DND-41 (cell line): ENCODE data around the gene RBM20.
"Not testable (repeated sequence)": the region's sequence is repeated elsewhere in the genome, so short reads cannot be mapped to it uniquely, and the experiment has no call there.

Experiments
- ATAC-seq: fragments of 200-7000 bp; cut with Tn5 transposase; 3 replicates; pipeline ENCODE4 v1.9.1; 2021; ENCODE audit warnings: low read depth; ENCODE audit not compliant: insufficient read depth
- DNase-seq: peaks from one replicate; pipeline ENCODE4 v3.0.0-alpha.2; 2020
- H2AFZ ChIP-seq: 2 replicates; pipeline ENCODE4 v1.6.0; 2012; ENCODE audit warnings: low read depth, low read length
- H3K27ac ChIP-seq: 2 replicates; pipeline ENCODE4 v1.5.1; 2012; ENCODE audit warnings: low read length, inconsistent platforms
- H3K27me3 ChIP-seq: fragments of 200-600 bp; sonication (generic); 2 replicates; pipeline ENCODE4 v1.6.0; 2012; ENCODE audit warnings: low read length, mild to moderate bottlenecking, inconsistent platforms; ENCODE audit not compliant: insufficient read depth, poor library complexity
- H3K36me3 ChIP-seq: 2 replicates; pipeline ENCODE4 v1.5.1; 2012; ENCODE audit warnings: low read length, inconsistent platforms; ENCODE audit not compliant: insufficient read depth
- H3K4me1 ChIP-seq: 2 replicates; pipeline ENCODE4 v1.5.1; 2012; ENCODE audit warnings: mild to moderate bottlenecking, low read length; ENCODE audit not compliant: insufficient read depth
- H3K4me2 ChIP-seq: 2 replicates; pipeline ENCODE4 v1.6.0; 2012; ENCODE audit warnings: mild to moderate bottlenecking, moderate library complexity, low read length, inconsistent platforms; ENCODE audit not compliant: insufficient read depth
- H3K4me3 ChIP-seq, 2 experiments: fragments of 200-600 bp in 1 of 2; shearing (Covaris generic) in 1 of 2; 2 replicates each; pipeline ENCODE4 v1.5.1; 2012 to 2016; ENCODE audit warnings: inconsistent platforms in 2 of 2, low read length in 2 of 2, mild to moderate bottlenecking in 2 of 2, low read depth in 1 of 2, moderate library complexity in 1 of 2
- H3K79me2 ChIP-seq: 2 replicates; pipeline ENCODE4 v1.6.0; 2012; ENCODE audit warnings: low read length, inconsistent platforms; ENCODE audit not compliant: insufficient read depth
- H3K9ac ChIP-seq: 2 replicates; pipeline ENCODE4 v1.6.0; 2012; ENCODE audit warnings: low read depth, mild to moderate bottlenecking, inconsistent platforms, low read length, moderate library complexity
- H3K9me3 ChIP-seq: 2 replicates; pipeline ENCODE4 v1.5.1; 2012; ENCODE audit warnings: low read length, moderate library complexity, mild to moderate bottlenecking, inconsistent platforms; ENCODE audit not compliant: insufficient read depth, severe bottlenecking
- H4K20me1 ChIP-seq: 2 replicates; pipeline ENCODE4 v1.6.0; 2012; ENCODE audit warnings: low read length; ENCODE audit not compliant: insufficient read depth
- CTCF ChIP-seq: IDR thresholded peaks from 2 replicates; pipeline ENCODE4 v1.5.1; 2012; ENCODE audit warnings: borderline replicate concordance, low read length, moderate library complexity, mild to moderate bottlenecking; ENCODE audit not compliant: poor library complexity, severe bottlenecking; ENCODE audit errors: extremely low read depth
- EZH2 ChIP-seq: IDR thresholded peaks from 3 replicates; pipeline ENCODE4 v1.6.1; 2012; ENCODE audit warnings: borderline replicate concordance, low read depth, mild to moderate bottlenecking, moderate library complexity, low read length, inconsistent platforms; ENCODE audit not compliant: severe bottlenecking

RBM20 gene

GRCh38 chr10:110601581-110601980 lies 42.6 kb upstream of the RBM20 start:
- Histone ChIP-seq H3K4me2 (no peak overlapping the region), H3K9ac (no peak overlapping the region), H3K79me2 (no peaks in the 10 kb centered on the region), H3K36me3 (peaks cover 87% of the 10 kb centered on the region), H3K4me3 (no peak overlapping the region), H3K9me3 (no peaks in the 10 kb centered on the region), H4K20me1 (no peaks in the 10 kb centered on the region), H3K4me1 (no peaks in the 10 kb centered on the region), H3K27me3 (no peaks in the 10 kb centered on the region), H3K27ac (no peak overlapping the region), H2AFZ (no peak overlapping the region)
- TF ChIP-seq EZH2 (no peak), CTCF (no peak)
- DNase-seq = no peak
- ATAC-seq = no peak

DNA sequence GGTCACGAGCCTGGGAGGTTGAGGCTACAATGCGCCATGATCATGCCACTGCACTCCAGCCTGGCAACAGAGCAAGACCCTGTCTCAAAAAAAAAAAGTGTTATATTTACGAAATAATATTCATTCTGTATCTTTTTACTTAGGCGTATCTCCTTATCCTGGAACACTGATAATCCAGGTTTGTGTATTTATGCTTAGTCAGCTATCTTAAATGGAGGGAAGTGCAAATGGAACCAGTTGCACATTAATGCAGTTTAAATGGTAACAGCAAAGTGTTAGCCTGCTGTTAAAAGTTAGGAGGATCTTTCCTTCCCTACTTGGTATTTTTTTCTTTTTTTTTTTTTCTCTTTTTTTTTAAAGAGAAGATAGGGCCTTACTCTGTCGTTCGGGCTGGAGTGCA lies 36.0 kb upstream of the RBM20 start:
- DNase-seq = no peak
- peaks cover 30% of the 10 kb centered on the region for H3K36me3 ChIP-seq
- no peaks in the 10 kb centered on the region for H3K9me3 ChIP-seq
- H2AFZ ChIP-seq = no peak overlapping the region
- H4K20me1 ChIP-seq = no peaks in the 10 kb centered on the region
- no peak for TF ChIP-seq CTCF
- TF ChIP-seq EZH2 = no peak
- H3K4me2 ChIP-seq = no peak overlapping the region
- H3K27me3 ChIP-seq = no peaks in the 10 kb centered on the region
- no peak overlapping the region for H3K27ac ChIP-seq
- no peak for ATAC-seq
- H3K4me3 ChIP-seq = no peak overlapping the region
- no peaks in the 10 kb centered on the region for H3K4me1 ChIP-seq
- H3K79me2 ChIP-seq = no peaks in the 10 kb centered on the region
- no peak overlapping the region for H3K9ac ChIP-seq

GRCh38 chr10:110609605-110610004 lies 34.5 kb upstream of the RBM20 start:
- no peaks in the 10 kb centered on the region for H4K20me1 ChIP-seq
- ATAC-seq (0 out of 3 replicates have a peak, but pooled peaks have one; percentile 46), DNase-seq (no peak)
- no peaks in the 10 kb centered on the region for H3K9me3 ChIP-seq
- H3K79me2 ChIP-seq = no peaks in the 10 kb centered on the region
- H2AFZ ChIP-seq = no peak overlapping the region
- no peak for TF ChIP-seq EZH2
- TF ChIP-seq CTCF = no peak
- no peaks in the 10 kb centered on the region for H3K4me1 ChIP-seq
- H3K27ac ChIP-seq = no peak overlapping the region
- no peak overlapping the region for H3K4me2 ChIP-seq
- H3K9ac ChIP-seq = no peak overlapping the region
- H3K27me3 ChIP-seq = no peaks in the 10 kb centered on the region
- H3K4me3 ChIP-seq = no peak overlapping the region
- peaks cover 16% of the 10 kb centered on the region for H3K36me3 ChIP-seq

GRCh38 chr10:110610308-110610774 lies 33.8 kb upstream of the RBM20 start:
- no peaks in the 10 kb centered on the region for H3K9me3 ChIP-seq
- peaks cover 8% of the 10 kb centered on the region for H3K36me3 ChIP-seq
- H3K4me1 ChIP-seq = no peaks in the 10 kb centered on the region
- DNase-seq (peak; percentile 52), ATAC-seq (peak; percentile 70; the same call in 2 of the 3 replicates)
- no peak overlapping the region for H3K4me3 ChIP-seq
- no peak overlapping the region for H3K27ac ChIP-seq
- H3K4me2 ChIP-seq = no peak overlapping the region
- H4K20me1 ChIP-seq = no peaks in the 10 kb centered on the region
- no peak overlapping the region for H2AFZ ChIP-seq
- peak; percentile 83 for TF ChIP-seq CTCF
- no peak for TF ChIP-seq EZH2
- H3K27me3 ChIP-seq = no peaks in the 10 kb centered on the region
- no peaks in the 10 kb centered on the region for H3K79me2 ChIP-seq
- no peak overlapping the region for H3K9ac ChIP-seq

GRCh38 chr10:110610781-110611180 lies 33.4 kb upstream of the RBM20 start:
- not testable (repeated sequence) for H3K9ac ChIP-seq, H3K4me1 ChIP-seq, H4K20me1 ChIP-seq, H3K4me2 ChIP-seq, DNase-seq, ATAC-seq, H3K36me3 ChIP-seq, H2AFZ ChIP-seq, H3K4me3 ChIP-seq, H3K27me3 ChIP-seq, H3K79me2 ChIP-seq, H3K9me3 ChIP-seq, H3K27ac ChIP-seq
